Trophoblast cell (in vitro differentiated cells and primary cell): ENCODE measurements around the gene SH3TC2.

ENCODE experiments used
- DNase-seq, 2 donors: peaks; one replicate each; pipeline ENCODE4 v3.0.0-alpha.2; 2016
- H2AFZ ChIP-seq: 2 replicates; pipeline ENCODE4 v1.6.1; 2013; ENCODE audit warnings: low read length, moderate library complexity, mild to moderate bottlenecking; ENCODE audit not compliant: insufficient read depth, poor library complexity
- H2AK5ac ChIP-seq: 2 replicates; pipeline ENCODE4 v1.6.1; 2013; ENCODE audit warnings: mild to moderate bottlenecking, low read length
- H2BK120ac ChIP-seq: 2 replicates; pipeline ENCODE4 v1.6.1; 2013; ENCODE audit warnings: low read length, mild to moderate bottlenecking, moderate library complexity; ENCODE audit not compliant: insufficient read depth, poor library complexity
- H2BK12ac ChIP-seq: 2 replicates; pipeline ENCODE4 v1.6.1; 2013; ENCODE audit warnings: mild to moderate bottlenecking, low read length, moderate library complexity
- H2BK5ac ChIP-seq: 2 replicates; pipeline ENCODE4 v1.6.1; 2013; ENCODE audit warnings: low read length, low read depth, moderate library complexity, mild to moderate bottlenecking; ENCODE audit not compliant: poor library complexity
- H3K14ac ChIP-seq: 2 replicates; pipeline ENCODE4 v1.6.1; 2013; ENCODE audit warnings: mild to moderate bottlenecking, low read length
- H3K18ac ChIP-seq: 2 replicates; pipeline ENCODE4 v1.6.1; 2013; ENCODE audit warnings: mild to moderate bottlenecking, low read length
- H3K23ac ChIP-seq: 2 replicates; pipeline ENCODE4 v1.6.1; 2013; ENCODE audit warnings: low read length
- H3K27ac ChIP-seq: 2 replicates; pipeline ENCODE4 v1.5.1; 2013; ENCODE audit warnings: low read depth, mild to moderate bottlenecking, inconsistent platforms, low read length, moderate library complexity
- H3K27me3 ChIP-seq: 2 replicates; pipeline ENCODE4 v1.6.1; 2013; ENCODE audit warnings: inconsistent platforms, mild to moderate bottlenecking, low read length, moderate library complexity; ENCODE audit not compliant: insufficient read depth
- H3K36me3 ChIP-seq, 2 experiments: 1 replicate in 1 of 2; 2 replicates in 1 of 2; pipeline ENCODE4 v1.6.1; 2013; ENCODE audit warnings: low read length in 2 of 2, mild to moderate bottlenecking in 2 of 2, moderate library complexity in 1 of 2; ENCODE audit not compliant: insufficient read depth in 2 of 2, control insufficient read depth in 1 of 2
- H3K4ac ChIP-seq: 2 replicates; pipeline ENCODE4 v1.6.1; 2013; ENCODE audit warnings: low read depth, mild to moderate bottlenecking, low read length, moderate library complexity
- H3K4me1 ChIP-seq, 2 experiments: 1 replicate in 1 of 2; 2 replicates in 1 of 2; pipeline ENCODE4 v1.6.1; 2013; ENCODE audit warnings: low read length in 2 of 2, mild to moderate bottlenecking in 2 of 2, moderate library complexity in 1 of 2; ENCODE audit not compliant: insufficient read depth in 2 of 2, control insufficient read depth in 1 of 2
- H3K4me2 ChIP-seq: 2 replicates; pipeline ENCODE4 v1.6.1; 2013; ENCODE audit warnings: inconsistent platforms, mild to moderate bottlenecking, low read length, moderate library complexity
- H3K4me3 ChIP-seq: 2 replicates; pipeline ENCODE4 v1.5.1; 2013; ENCODE audit warnings: mild to moderate bottlenecking, low read depth, low read length, inconsistent platforms
- H3K79me1 ChIP-seq: one replicate; pipeline ENCODE4 v1.6.1; 2013; ENCODE audit warnings: low read length
- H3K79me2 ChIP-seq: 2 replicates; pipeline ENCODE4 v1.6.1; 2013; ENCODE audit warnings: low read length, mild to moderate bottlenecking; ENCODE audit not compliant: control insufficient read depth, insufficient read depth, poor library complexity
- H3K9ac ChIP-seq: 2 replicates; pipeline ENCODE4 v1.6.1; 2013; ENCODE audit warnings: mild to moderate bottlenecking, low read length
- H3K9me3 ChIP-seq: 2 replicates; pipeline ENCODE4 v1.6.1; 2013; ENCODE audit warnings: low read depth, mild to moderate bottlenecking, control low read depth, inconsistent platforms, low read length; ENCODE audit not compliant: insufficient read depth
- H4K12ac ChIP-seq: 2 replicates; pipeline ENCODE4 v1.6.1; 2013; ENCODE audit warnings: low read depth, mild to moderate bottlenecking, low read length, moderate library complexity
- H4K8ac ChIP-seq: 2 replicates; pipeline ENCODE4 v1.6.1; 2013; ENCODE audit warnings: low read depth, mild to moderate bottlenecking, low read length, moderate library complexity
- H4K91ac ChIP-seq: one replicate; pipeline ENCODE4 v1.6.1; 2013; ENCODE audit warnings: low read depth, mild to moderate bottlenecking, low read length, moderate library complexity
- WGBS: extraction: QIAGEN DNeasy Blood & Tissue Kit; methylation state at CpG from one replicate; pipeline ENCODE4 v1.1.7; 2013; ENCODE audit warnings: missing lambda C conversion rate; ENCODE audit not compliant: insufficient read length, insufficient coverage; ENCODE audit errors: extremely low coverage; 5-methylcytosine and 5-hydroxymethylcytosine counted together

Gene SH3TC2

GRCh38 chr5:148962761-148963324 is 100.0 kb downstream of the SH3TC2 start:
- Histone ChIP-seq H2AK5ac (no peak overlapping the region), H4K91ac (no peak overlapping the region), H2BK120ac (no peak overlapping the region), H3K14ac (no peak overlapping the region), H3K9ac (no peak overlapping the region), H2AFZ (no peak overlapping the region), H2BK5ac (no peak overlapping the region), H3K23ac (no peak overlapping the region), H3K4ac (no peak overlapping the region), H3K27me3 (no peaks in the 10 kb centered on the region), H3K18ac (no peak overlapping the region), H3K79me1 (no peaks in the 10 kb centered on the region), H4K8ac (no peak overlapping the region), H3K4me1 (peaks cover 3 to 7% of the 10 kb centered on the region in 2 experiments), H3K4me2 (no peak overlapping the region), H4K12ac (no peak overlapping the region), H3K36me3 (no peaks in the 10 kb centered on the region), H2BK12ac (no peak overlapping the region), H3K79me2 (no peaks in the 10 kb centered on the region), H3K4me3 (no peak overlapping the region), H3K9me3 (peaks cover 4% of the 10 kb centered on the region), H3K27ac (no peak overlapping the region)
- WGBS = no CpG with 5 or more reads among the region's 3 CpGs
- no peak for DNase-seq

GRCh38 chr5:148962200-148962550 is 100.7 kb downstream of the SH3TC2 start:
- no CpG with 5 or more reads among the region's 3 CpGs for whole genome bisulfite sequencing
- H2AFZ ChIP-seq = no peak overlapping the region
- H3K4me1 ChIP-seq = peaks cover 3 to 7% of the 10 kb centered on the region in 2 experiments
- H3K79me1 ChIP-seq = no peaks in the 10 kb centered on the region
- no peak overlapping the region for H4K8ac ChIP-seq
- H3K36me3 ChIP-seq = no peaks in the 10 kb centered on the region
- H3K4me2 ChIP-seq = no peak overlapping the region
- H2BK120ac ChIP-seq = no peak overlapping the region
- no peak for DNase-seq
- H4K91ac ChIP-seq = no peak overlapping the region
- H3K23ac ChIP-seq = no peak overlapping the region
- no peaks in the 10 kb centered on the region for H3K27me3 ChIP-seq
- H3K9ac ChIP-seq = no peak overlapping the region
- peaks cover 4% of the 10 kb centered on the region for H3K9me3 ChIP-seq
- H3K4ac ChIP-seq = no peak overlapping the region
- no peak overlapping the region for H2BK5ac ChIP-seq
- H2BK12ac ChIP-seq = no peak overlapping the region
- no peak overlapping the region for H4K12ac ChIP-seq
- H3K79me2 ChIP-seq = no peaks in the 10 kb centered on the region
- no peak overlapping the region for H3K14ac ChIP-seq
- H3K4me3 ChIP-seq = no peak overlapping the region
- no peak overlapping the region for H3K27ac ChIP-seq
- H2AK5ac ChIP-seq = no peak overlapping the region
- H3K18ac ChIP-seq = no peak overlapping the region

- WGBS = no CpG with 5 or more reads among the region's 8 CpGs
- H3K4me2 ChIP-seq = no peak overlapping the region
Observed at GRCh38 chr5:148961261-148962199, 101.3 kb downstream of the SH3TC2 start.

GRCh38 chr5:148960070-148960769 is 102.6 kb downstream of the SH3TC2 start:
- no peak overlapping the region for H4K8ac ChIP-seq
- no CpG with 5 or more reads among the region's 6 CpGs for WGBS
- no peak overlapping the region for H3K23ac ChIP-seq
- no peak overlapping the region for H3K18ac ChIP-seq
- H4K12ac ChIP-seq = no peak overlapping the region
- H2BK5ac ChIP-seq = no peak overlapping the region
- H2AFZ ChIP-seq = no peak overlapping the region
- H2AK5ac ChIP-seq = no peak overlapping the region
- no peak overlapping the region for H2BK12ac ChIP-seq
- no peak overlapping the region for H2BK120ac ChIP-seq
- no peak overlapping the region for H3K4ac ChIP-seq
- H3K4me3 ChIP-seq = no peak overlapping the region
- H3K9ac ChIP-seq = no peak overlapping the region
- H3K79me1 ChIP-seq = no peaks in the 10 kb centered on the region
- H3K27ac ChIP-seq = no peak overlapping the region
- no peaks in the 10 kb centered on the region for H3K4me1 ChIP-seq
- H3K9me3 ChIP-seq = peaks cover 5% of the 10 kb centered on the region
- no peaks in the 10 kb centered on the region for H3K36me3 ChIP-seq
- H3K27me3 ChIP-seq = no peaks in the 10 kb centered on the region
- no peak overlapping the region for H3K14ac ChIP-seq
- no peak overlapping the region for H3K4me2 ChIP-seq
- no peaks in the 10 kb centered on the region for H3K79me2 ChIP-seq
- H4K91ac ChIP-seq = no peak overlapping the region
- no peak for DNase-seq

More at GRCh38 chr5:148961261-148962199, 101.3 kb downstream of the SH3TC2 start:
- Histone ChIP-seq H3K79me1 (no peaks in the 10 kb centered on the region), H3K23ac (no peak overlapping the region), H2AFZ (no peak overlapping the region), H4K12ac (no peak overlapping the region), H3K27ac (no peak overlapping the region), H3K18ac (no peak overlapping the region), H4K8ac (no peak overlapping the region), H3K4ac (no peak overlapping the region), H3K14ac (no peak overlapping the region), H3K79me2 (no peaks in the 10 kb centered on the region), H3K36me3 (no peaks in the 10 kb centered on the region), H3K27me3 (no peaks in the 10 kb centered on the region), H4K91ac (no peak overlapping the region), H3K4me1 (peaks cover 3 to 6% of the 10 kb centered on the region in 2 experiments), H3K9me3 (peaks cover 5% of the 10 kb centered on the region), H2AK5ac (no peak overlapping the region), H2BK12ac (no peak overlapping the region), H2BK5ac (no peak overlapping the region), H3K4me3 (no peak overlapping the region), H3K9ac (no peak overlapping the region), H2BK120ac (no peak overlapping the region)
- DNase-seq = no peak
